Retinal pigment epithelial cell (primary cell): ENCODE measurements around the gene PRDM16.

Experiments used
- DNase-seq: peaks from one replicate; pipeline ENCODE4 v3.0.0-alpha.2; 2010; ENCODE audit warnings: low read depth
- H3K4me3 ChIP-seq: 2 replicates; pipeline ENCODE4 v1.5.1; 2011; ENCODE audit warnings: mild to moderate bottlenecking, low read length, control low read depth, moderate library complexity
- CTCF ChIP-seq: conservative IDR thresholded peaks from 2 replicates; pipeline ENCODE4 v1.5.1; 2011; ENCODE audit warnings: low read depth, low read length, control low read depth, inconsistent platforms

Gene PRDM16

GRCh38 chr1:3138623-3139151 is 69.7 kb downstream of the PRDM16 start:
- no peak for DNase-seq
- no peak overlapping the region for H3K4me3 ChIP-seq
- no peak for TF ChIP-seq CTCF

GRCh38 chr1:3139451-3139852 is 70.4 kb downstream of the PRDM16 start:
- TF ChIP-seq CTCF: no peak
- DNase-seq: no peak
- no peak overlapping the region for H3K4me3 ChIP-seq

GRCh38 chr1:3139871-3140361 is 70.9 kb downstream of the PRDM16 start:
- no peak for TF ChIP-seq CTCF
- no peak overlapping the region for H3K4me3 ChIP-seq

GRCh38 chr1:3140437-3140836 is 71.4 kb downstream of the PRDM16 start:
- no peak for TF ChIP-seq CTCF
- H3K4me3 ChIP-seq: no peak overlapping the region
- DNase-seq: no peak

More at GRCh38 chr1:3139871-3140361, 70.9 kb downstream of the PRDM16 start:
- DNase-seq: no peak

- DNase-seq: no peak
- no peak for TF ChIP-seq CTCF
- no peak overlapping the region for H3K4me3 ChIP-seq
Measured at GRCh38 chr1:3141129-3141528, 72.1 kb downstream of the PRDM16 start.

GRCh38 chr1:3141836-3142235 is 72.8 kb downstream of the PRDM16 start:
- no peak for TF ChIP-seq CTCF
- H3K4me3 ChIP-seq: no peak overlapping the region

GRCh38 chr1:3142236-3142635 is 73.2 kb downstream of the PRDM16 start:
- DNase-seq: no peak
- TF ChIP-seq CTCF: no peak

More at GRCh38 chr1:3141836-3142235, 72.8 kb downstream of the PRDM16 start:
- DNase-seq: no peak

More at GRCh38 chr1:3142236-3142635, 73.2 kb downstream of the PRDM16 start:
- H3K4me3 ChIP-seq: no peak overlapping the region
